Vagina (tissue), 2 donors: ENCODE data around the gene FTH1. TPM values are rescaled to one million over a fixed set of nuclear protein-coding genes. Genes with fewer than 3 reads are reported as not detected.
"Not testable (repeated sequence)": the region's sequence is repeated elsewhere in the genome, so short reads cannot be mapped to it uniquely, and the experiment has no call there.

ENCODE experiments used
- DNase-seq, 2 donors: peaks; one replicate each; pipeline ENCODE4 v3.0.0-alpha.2; 2017; ENCODE audit errors: extremely low spot score in 2 of 2
- H3K27ac ChIP-seq: fragments of 200-600 bp; sonication (generic); one replicate; pipeline ENCODE4 v1.5.1; 2019
- H3K27me3 ChIP-seq: fragments of 200-600 bp; sonication (generic); one replicate; pipeline ENCODE4 v1.5.1; 2019
- H3K36me3 ChIP-seq, 2 donors: fragments of 200-600 bp; sonication (generic); one replicate each; pipeline ENCODE4 v1.5.1; 2017 to 2019
- H3K4me1 ChIP-seq: fragments of 200-600 bp; sonication (generic); one replicate; pipeline ENCODE4 v1.5.1; 2019
- H3K4me3 ChIP-seq, 2 donors: fragments of 200-600 bp; sonication (generic); 1 replicate in 1 of 2; 2 replicates in 1 of 2; pipeline ENCODE4 v1.5.1; 2016 to 2019
- H3K9me3 ChIP-seq: fragments of 200-600 bp; sonication (generic); one replicate; pipeline ENCODE4 v1.5.1; 2019
- POLR2A ChIP-seq, 2 donors: fragments of 450-650 bp; IDR thresholded peaks; one replicate each; pipeline ENCODE4 v1.6.1; 2017; ENCODE audit warnings: antibody characterized with exemption in 2 of 2, mild to moderate bottlenecking in 2 of 2, moderate library complexity in 2 of 2
- POLR2AphosphoS5 ChIP-seq, 2 donors: sonication (generic); formaldehyde crosslinking; IDR thresholded peaks; one replicate each; pipeline ENCODE4 v1.9.0; 2017; ENCODE audit warnings: antibody characterized with exemption in 2 of 2, mild to moderate bottlenecking in 2 of 2, low read depth in 1 of 2; ENCODE audit not compliant: insufficient read depth in 1 of 2
- intact Hi-C: fragments of 100-400 bp; cut with DNase I; formaldehyde crosslinking; loops from one replicate; pipeline ENCODE4 v1.15.1; 2023
- total RNA-seq: library from RNA; depleted of rRNA; stranded (reverse); fragments of >200 nt; gene quantifications from one replicate; pipeline ENCODE4 v1.2.3, GENCODE V29; 2016
- TF ChIP-seq, protein P1 (sequence below), 3 experiments: fragments of 450-650 bp in 2 of 3; fragments of 200-600 bp in 1 of 3; sonication (generic) in 1 of 3; IDR thresholded peaks; one replicate each; pipeline ENCODE4 v1.5.1; 2017 to 2019; ENCODE audit warnings: antibody characterized with exemption in 3 of 3, mild to moderate bottlenecking in 2 of 3, moderate library complexity in 2 of 3

The FTH1 gene
- total RNA-seq, 1 donor from 2014 or later, result 2,421 TPM

DNA sequence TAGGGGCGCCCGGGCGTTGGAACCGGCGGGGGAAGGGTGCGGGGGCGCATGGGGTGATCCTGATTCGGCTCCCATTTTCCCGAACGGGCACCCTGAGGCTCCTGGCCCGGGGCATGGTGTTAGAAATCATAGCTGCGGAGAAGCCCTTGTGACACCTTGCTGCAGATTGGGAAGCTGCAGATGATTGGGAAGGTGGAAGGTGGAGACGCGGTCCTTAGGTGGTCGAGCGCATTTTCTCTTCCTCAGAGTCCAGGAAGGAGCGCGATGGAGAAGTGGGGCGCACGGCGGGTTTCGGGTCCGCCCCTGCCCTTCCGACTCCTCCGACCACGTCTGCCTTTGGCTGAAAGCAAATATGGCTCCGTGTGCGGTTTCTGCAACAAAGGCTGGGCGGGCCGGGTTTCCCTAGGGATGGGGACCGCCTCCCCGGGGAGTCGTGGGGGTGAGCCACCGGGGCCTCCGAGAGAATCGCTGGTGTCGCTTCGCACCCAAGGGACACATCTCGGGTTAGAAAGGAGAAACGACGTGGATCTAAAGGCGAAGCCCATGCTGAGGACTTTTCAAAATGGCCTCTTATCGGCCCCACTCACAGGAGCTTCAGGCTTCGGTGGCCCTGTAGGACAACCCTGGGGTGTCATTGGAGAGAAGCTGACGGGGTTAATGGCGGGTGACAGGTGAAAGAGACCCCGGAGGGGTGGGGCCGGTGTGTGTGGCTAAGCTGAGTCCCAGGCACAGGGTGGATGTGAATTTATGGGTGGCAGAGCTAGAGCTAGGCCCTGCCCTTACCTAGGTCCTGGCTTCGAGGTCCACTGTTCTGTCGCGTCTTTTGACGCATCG is 707 bp upstream of the FTH1 start:
- no peak for TF ChIP-seq POLR2AphosphoS5 (IDR thresholded peaks at IDR 0.05; ENCODE audit: insufficient read depth in 1 of 2, low read depth in 1 of 2)
- TF ChIP-seq, protein P1, sequence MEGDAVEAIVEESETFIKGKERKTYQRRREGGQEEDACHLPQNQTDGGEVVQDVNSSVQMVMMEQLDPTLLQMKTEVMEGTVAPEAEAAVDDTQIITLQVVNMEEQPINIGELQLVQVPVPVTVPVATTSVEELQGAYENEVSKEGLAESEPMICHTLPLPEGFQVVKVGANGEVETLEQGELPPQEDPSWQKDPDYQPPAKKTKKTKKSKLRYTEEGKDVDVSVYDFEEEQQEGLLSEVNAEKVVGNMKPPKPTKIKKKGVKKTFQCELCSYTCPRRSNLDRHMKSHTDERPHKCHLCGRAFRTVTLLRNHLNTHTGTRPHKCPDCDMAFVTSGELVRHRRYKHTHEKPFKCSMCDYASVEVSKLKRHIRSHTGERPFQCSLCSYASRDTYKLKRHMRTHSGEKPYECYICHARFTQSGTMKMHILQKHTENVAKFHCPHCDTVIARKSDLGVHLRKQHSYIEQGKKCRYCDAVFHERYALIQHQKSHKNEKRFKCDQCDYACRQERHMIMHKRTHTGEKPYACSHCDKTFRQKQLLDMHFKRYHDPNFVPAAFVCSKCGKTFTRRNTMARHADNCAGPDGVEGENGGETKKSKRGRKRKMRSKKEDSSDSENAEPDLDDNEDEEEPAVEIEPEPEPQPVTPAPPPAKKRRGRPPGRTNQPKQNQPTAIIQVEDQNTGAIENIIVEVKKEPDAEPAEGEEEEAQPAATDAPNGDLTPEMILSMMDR (IDR thresholded peaks at IDR 0.05), result no peak
- Histone ChIP-seq H3K9me3 (no peaks in the 10 kb centered on the region), H3K4me3 (peak overlapping the region; percentile 73 to 81), H3K27ac (peak overlapping the region; percentile 99), H3K36me3 (peaks cover 0 to 30% of the 10 kb centered on the region in 2 donors), H3K27me3 (no peaks in the 10 kb centered on the region), H3K4me1 (peaks cover 80% of the 10 kb centered on the region)
- DNase-seq, result peak in 1 of 2 donors; percentile 91
- intact Hi-C loops, result no loop called here

DNA sequence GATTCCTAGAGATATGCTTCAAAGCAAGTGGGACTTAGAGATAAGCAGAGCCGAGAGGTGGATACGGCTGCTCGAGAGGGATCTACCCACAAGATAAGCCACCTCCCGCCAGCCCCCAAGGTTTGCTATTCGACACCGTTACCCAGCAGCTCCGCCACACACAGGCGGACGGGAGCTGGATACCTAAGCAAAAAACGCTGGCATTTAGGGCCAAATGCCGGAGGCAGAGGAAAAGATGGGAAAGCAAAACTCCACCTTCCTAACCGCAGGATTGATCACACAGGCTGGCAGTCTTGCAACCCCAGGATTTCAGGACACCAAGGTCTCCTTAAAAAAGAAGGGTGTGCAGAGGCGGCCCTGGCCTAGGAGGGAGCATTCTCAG is 709 bp downstream of the FTH1 start:
- no peaks in the 10 kb centered on the region for H3K9me3 ChIP-seq
- DNase-seq, result peak in 1 of 2 donors; percentile 89
- peaks cover 81% of the 10 kb centered on the region for H3K4me1 ChIP-seq
- intact Hi-C loops, result no loop called here
- TF ChIP-seq, protein P1 (IDR thresholded peaks at IDR 0.05), result no peak
- TF ChIP-seq POLR2AphosphoS5 (IDR thresholded peaks at IDR 0.05; ENCODE audit: insufficient read depth in 1 of 2, low read depth in 1 of 2) (no peak), POLR2A (IDR thresholded peaks at IDR 0.05) (no peak)
- H3K36me3 ChIP-seq, result peaks cover 0 to 30% of the 10 kb centered on the region in 2 donors
- H3K27me3 ChIP-seq, result no peaks in the 10 kb centered on the region
- H3K27ac ChIP-seq, result peak overlapping the region; percentile 99
- peak overlapping the region; percentile 73 to 81 for H3K4me3 ChIP-seq

DNA sequence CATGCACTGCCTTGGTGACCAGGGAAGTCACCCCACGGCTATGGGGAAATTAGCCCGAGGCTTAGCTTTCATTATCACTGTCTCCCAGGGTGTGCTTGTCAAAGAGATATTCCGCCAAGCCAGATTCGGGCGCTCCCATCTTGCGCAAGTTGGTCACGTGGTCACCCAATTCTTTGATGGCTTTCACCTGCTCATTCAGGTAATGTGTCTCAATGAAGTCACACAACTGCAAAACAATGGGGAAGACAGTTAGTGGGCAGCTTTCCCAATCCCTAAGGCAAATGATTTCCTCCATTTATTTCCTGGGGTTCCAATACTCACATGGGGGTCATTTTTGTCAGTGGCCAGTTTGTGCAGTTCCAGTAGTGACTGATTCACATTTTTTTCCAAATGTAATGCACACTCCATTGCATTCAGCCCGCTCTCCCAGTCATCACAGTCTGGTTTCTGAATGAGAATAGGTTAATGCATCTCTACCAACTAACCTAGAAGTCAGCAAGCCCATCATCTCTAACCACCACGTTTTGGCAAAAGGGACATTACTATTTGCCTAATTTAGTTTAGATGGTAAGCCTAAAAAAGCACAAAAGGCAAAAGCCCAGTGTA is 2.7 kb downstream of the FTH1 start:
- Histone ChIP-seq H3K36me3 (peaks cover 0 to 30% of the 10 kb centered on the region in 2 donors), H3K4me3 (peak overlapping the region; percentile 73 to 81), H3K4me1 (peaks cover 79% of the 10 kb centered on the region), H3K27ac (peak overlapping the region; percentile 99)
- H3K27me3 ChIP-seq, H3K9me3 ChIP-seq, intact Hi-C loops: not testable (repeated sequence)
- TF ChIP-seq POLR2AphosphoS5 (IDR thresholded peaks at IDR 0.05; ENCODE audit: insufficient read depth in 1 of 2, low read depth in 1 of 2), result peak in 1 of 2 donors; percentile 71
- DNase-seq, result peak in 1 of 2 donors; percentile 86

DNA sequence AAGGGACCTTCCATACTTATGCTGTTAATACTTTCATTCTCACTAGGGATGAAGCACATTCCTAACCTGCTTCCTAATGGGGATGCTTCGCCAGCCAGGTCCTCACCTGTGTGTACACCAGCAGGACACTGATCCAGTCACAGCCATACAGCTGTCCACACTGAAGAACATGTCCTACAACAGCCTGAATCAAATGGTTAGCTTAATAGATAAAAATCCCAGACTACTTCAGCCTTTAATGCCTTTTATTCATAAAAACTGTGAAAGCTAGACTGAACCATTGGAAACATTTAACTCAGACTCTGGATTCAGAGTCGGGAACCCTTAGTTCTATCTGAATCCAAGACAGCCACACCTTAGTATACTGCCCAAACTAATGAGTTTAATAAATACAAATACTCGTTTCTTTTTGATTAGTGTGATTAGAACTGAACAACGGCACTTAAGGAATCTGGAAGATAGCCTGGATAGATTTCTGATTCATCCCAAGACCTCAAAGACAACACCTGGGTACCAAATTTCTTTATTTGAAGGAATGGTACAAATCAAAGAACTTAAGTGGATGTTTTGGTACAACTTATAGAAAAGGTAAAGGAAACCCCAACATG is 3.3 kb downstream of the FTH1 start:
- intact Hi-C loops, result no loop called here
- peak overlapping the region; percentile 99 for H3K27ac ChIP-seq
- peaks cover 73% of the 10 kb centered on the region for H3K4me1 ChIP-seq
- H3K4me3 ChIP-seq, result peak overlapping the region in 1 of 2 donors; percentile 73
- DNase-seq, result no peak
- H3K36me3 ChIP-seq, result peaks cover 0 to 30% of the 10 kb centered on the region in 2 donors
- TF ChIP-seq POLR2AphosphoS5 (IDR thresholded peaks at IDR 0.05; ENCODE audit: insufficient read depth in 1 of 2, low read depth in 1 of 2) (no peak), POLR2A (IDR thresholded peaks at IDR 0.05) (no peak)
- TF ChIP-seq, protein P1 (IDR thresholded peaks at IDR 0.05), result no peak
- H3K27me3 ChIP-seq, result no peaks in the 10 kb centered on the region
- no peaks in the 10 kb centered on the region for H3K9me3 ChIP-seq

- Histone ChIP-seq H3K4me1 (peaks cover 66% of the 10 kb centered on the region), H3K4me3 (no peak overlapping the region), H3K27ac (peak overlapping the region; percentile 99), H3K27me3 (no peaks in the 10 kb centered on the region), H3K9me3 (no peaks in the 10 kb centered on the region), H3K36me3 (peaks cover 0 to 30% of the 10 kb centered on the region in 2 donors)
- DNase-seq, result peak in 1 of 2 donors; percentile 83
- intact Hi-C loops, result no loop called here
- no peak for TF ChIP-seq POLR2AphosphoS5 (IDR thresholded peaks at IDR 0.05; ENCODE audit: insufficient read depth in 1 of 2, low read depth in 1 of 2)
Observed at GRCh38 chr11:61963282-61964057, 4.0 kb downstream of the FTH1 start.
